PC-3 (cell line): Measurements from ENCODE around the gene NPFFR1. TPM values are rescaled to one million over a fixed set of nuclear protein-coding genes. Genes with fewer than 3 reads are reported as not detected.

Source experiments
- ATAC-seq: fragments of 200-7000 bp; cut with Tn5 transposase; 2 replicates; pipeline ENCODE4 v1.9.1; 2020; ENCODE audit warnings: mild to moderate bottlenecking, moderate library complexity
- Bru-seq: library from RNA; stranded (reverse); fragments of 400-500 nt; gene quantifications from one replicate; lab custom pipeline; 2021; lab: Mats Ljungman, UMichigan
- BruChase-seq, 2 experiments: library from RNA; stranded (reverse); fragments of 400-500 nt; gene quantifications; one replicate each; lab custom pipeline; 2021; lab: Mats Ljungman, UMichigan
- BruUV-seq: library from RNA; stranded (reverse); fragments of 400-500 nt; replicated peaks from 2 replicates; lab custom pipeline; 2021; lab: Mats Ljungman, UMichigan
- CTCF ChIA-PET: fragments of 300-600 bp; sonication (Branson Sonifier 250); formaldehyde crosslinking; loops from one replicate; lab custom pipeline; 2022; ENCODE audit warnings: antibody characterized with exemption; lab: Charles Lee
- POLR2A ChIA-PET: fragments of 300-600 bp; sonication (Branson Sonifier 250); formaldehyde crosslinking; loops from one replicate; lab custom pipeline; 2022; ENCODE audit warnings: antibody characterized with exemption; ENCODE audit not compliant: unreplicated experiment; lab: Charles Lee
- DNase-seq: peaks from one replicate; pipeline ENCODE4 v3.0.0-alpha.2; 2015
- H2AFZ ChIP-seq: fragments of 300-600 bp; sonication (generic); 2 replicates; pipeline ENCODE4 v1.6.0; 2016; ENCODE audit warnings: antibody characterized with exemption, low read length
- H3F3A ChIP-seq: fragments of 300-600 bp; sonication (generic); one replicate; pipeline ENCODE4 v1.6.0; 2017; ENCODE audit warnings: antibody characterized with exemption, low read length, control low read depth, mild to moderate bottlenecking; ENCODE audit not compliant: unreplicated experiment
- H3K27ac ChIP-seq: fragments of 300-600 bp; sonication (generic); 2 replicates; pipeline ENCODE4 v1.5.1; 2016; ENCODE audit warnings: mild to moderate bottlenecking, low read length
- H3K27me3 ChIP-seq: fragments of 300-600 bp; sonication (generic); 2 replicates; pipeline ENCODE4 v1.6.1; 2016; ENCODE audit warnings: low read length, mixed read lengths
- H3K36me3 ChIP-seq: fragments of 300-600 bp; sonication (generic); 2 replicates; pipeline ENCODE4 v1.6.1; 2016; ENCODE audit warnings: low read depth, mixed run types, low read length, mixed read lengths
- H3K4me1 ChIP-seq: fragments of 300-600 bp; sonication (generic); 2 replicates; pipeline ENCODE4 v1.5.1; 2016; ENCODE audit warnings: low read length; ENCODE audit not compliant: insufficient read depth
- H3K4me2 ChIP-seq: fragments of 300-600 bp; sonication (generic); 2 replicates; pipeline ENCODE4 v1.6.0; 2016; ENCODE audit warnings: low read length
- H3K4me3 ChIP-seq: fragments of 300-600 bp; sonication (generic); 2 replicates; pipeline ENCODE4 v1.5.1; 2016; ENCODE audit warnings: mild to moderate bottlenecking, low read length, mixed read lengths
- H3K79me2 ChIP-seq: fragments of 300-600 bp; sonication (generic); 2 replicates; pipeline ENCODE4 v1.6.1; 2017; ENCODE audit warnings: low read length, mixed read lengths
- H3K9ac ChIP-seq: fragments of 300-600 bp; sonication (generic); 2 replicates; pipeline ENCODE4 v1.6.0; 2016; ENCODE audit warnings: mild to moderate bottlenecking, low read length
- H3K9me2 ChIP-seq: fragments of 300-600 bp; sonication (generic); replicated peaks from 2 replicates; pipeline ENCODE4 v1.6.1; 2016; ENCODE audit warnings: mixed run types, low read length, mixed read lengths
- H3K9me3 ChIP-seq: fragments of 300-600 bp; sonication (generic); 2 replicates; pipeline ENCODE4 v1.6.1; 2016; ENCODE audit warnings: low read length, mixed read lengths
- H4K20me1 ChIP-seq: fragments of 300-600 bp; sonication (generic); 2 replicates; pipeline ENCODE4 v1.6.1; 2016; ENCODE audit warnings: low read length, mixed read lengths
- CTCF ChIP-seq: fragments of 300-600 bp; sonication (generic); conservative IDR thresholded peaks from 2 replicates; pipeline ENCODE4 v1.5.1; 2017; ENCODE audit warnings: antibody characterized with exemption, low read depth, mild to moderate bottlenecking, low read length
- EZH2phosphoT487 ChIP-seq: fragments of 300-600 bp; sonication (generic); IDR thresholded peaks from 2 replicates; pipeline ENCODE4 v1.6.1; 2018; ENCODE audit warnings: mild to moderate bottlenecking, antibody characterized with exemption, low read length, borderline replicate concordance
- intact Hi-C: fragments of 100-400 bp; cut with micrococcal nuclease; formaldehyde crosslinking; loops from 2 replicates; pipeline ENCODE4 v1.9.0; 2023
- long read RNA-seq: library from polyadenylated mRNA; unstranded; transcript quantifications from one replicate; pipeline ENCODE4 v2.0.0, GENCODE V29; 2021; ENCODE audit not compliant: unreplicated experiment
- total RNA-seq: library from RNA; depleted of rRNA; stranded (reverse); fragments of >200 nt; gene quantifications from 2 replicates; pipeline ENCODE4 v1.2.3, GENCODE V29; 2014; rRNA removed

NPFFR1 gene
- total RNA-seq (not detected in 2 replicates), Bru-seq, nascent RNA (percentile 8 among the genes with signal in this experiment), BruChase-seq, experiment 1, labeled RNA remaining after a 6-hour chase (percentile 13 among the genes with signal in this experiment), BruChase-seq, experiment 2, labeled RNA remaining after a 2-hour chase (percentile 17 among the genes with signal in this experiment)
- long read RNA-seq, result 0 reads

GRCh38 chr10:70283445-70284399 is at the start of gene NPFFR1:
NPFFR1 (minus strand) TSS chr10:70284004; CDS start chr10:70283676, 328 bp downstream.
- intact Hi-C loops, result no loop called here
- no peak within 1 kb of the TSS for H3K27ac ChIP-seq
- H3K27me3 ChIP-seq, result peaks cover 38% of the 10 kb centered on the region
- no peaks in the 10 kb centered on the region for H4K20me1 ChIP-seq
- no peak within 1 kb of the TSS for H3K4me3 ChIP-seq
- peak; percentile 11; the same call in 1 of the 2 replicates for ATAC-seq
- no peak within 1 kb of the TSS for H2AFZ ChIP-seq
- ChIA-PET POLR2A (no interaction called here), CTCF (no interaction called here)
- H3K79me2 ChIP-seq, result no peaks in the 10 kb centered on the region
- no peaks in the 10 kb centered on the region for H3K9me2 ChIP-seq
- H3K4me1 ChIP-seq, result no peaks in the 10 kb centered on the region
- no peaks in the 10 kb centered on the region for H3K9me3 ChIP-seq
- no peak within 1 kb of the TSS for H3K9ac ChIP-seq
- no peaks in the 10 kb centered on the region for H3F3A ChIP-seq
- no peak within 1 kb of the TSS for H3K4me2 ChIP-seq
- no peaks in the 10 kb centered on the region for H3K36me3 ChIP-seq
- BruUV-seq, result no TSS peak
- no peak for DNase-seq
- TF ChIP-seq CTCF (no peak), EZH2phosphoT487 (peak; percentile 43; the same call in 1 of the 2 replicates)

- 0 out of 2 replicates have a peak, but pooled peaks cover 7% of the 10 kb centered on the region for H4K20me1 ChIP-seq
- TF ChIP-seq EZH2phosphoT487, result no peak
- no peak for TF ChIP-seq CTCF
- no peaks in the 10 kb centered on the region for H3K27me3 ChIP-seq
- peaks cover 9% of the 10 kb centered on the region; the same call in 1 of the 2 replicates for H3K36me3 ChIP-seq
- no TSS peak for BruUV-seq
- ATAC-seq, result no peak
- H3K4me1 ChIP-seq, result peaks cover 22% of the 10 kb centered on the region
- no peaks in the 10 kb centered on the region for H3K9me2 ChIP-seq
- no peak overlapping the region for H3K4me3 ChIP-seq
- no peak overlapping the region for H3K4me2 ChIP-seq
- H3K27ac ChIP-seq, result no peak overlapping the region
- POLR2A ChIA-PET, result interaction anchor here (0.6 kb wide), 1 partner anchor 124 kb away, joined by 17 read pairs; no protein-coding TSS in a partner anchor
- intact Hi-C loops, result loop anchor here (5.0 kb wide), 1 partner anchor 61 kb away; no protein-coding TSS in a partner anchor
- H2AFZ ChIP-seq, result no peak overlapping the region
- H3K9me3 ChIP-seq, result no peaks in the 10 kb centered on the region
- H3K79me2 ChIP-seq, result no peaks in the 10 kb centered on the region
- H3K9ac ChIP-seq, result no peak overlapping the region
- CTCF ChIA-PET, result no interaction called here
- no peak for DNase-seq
- no peaks in the 10 kb centered on the region for H3F3A ChIP-seq
Measured at GRCh38 chr10:70333268-70333667, 49.5 kb upstream of the NPFFR1 start.
